Subcutaneous adipose tissue (tissue), 4 donors: ENCODE data around the gene VRTN. TPM values are rescaled to one million over a fixed set of nuclear protein-coding genes. Genes with fewer than 3 reads are reported as not detected.

ENCODE experiments used
- total RNA-seq, 4 donors: library from RNA; depleted of rRNA; stranded (reverse); fragments of >200 nt; gene quantifications; one replicate each; pipeline ENCODE4 v1.1.0, GENCODE V29; 2016
- TF ChIP-seq, protein P1 (sequence below): fragments of 450-650 bp; IDR thresholded peaks from one replicate; pipeline ENCODE4 v1.5.1; 2016; ENCODE audit warnings: low read depth, mild to moderate bottlenecking, control low read depth, antibody characterized with exemption, moderate library complexity

VRTN gene
- total RNA-seq, 4 donors from 2014 or later: not detected

DNA sequence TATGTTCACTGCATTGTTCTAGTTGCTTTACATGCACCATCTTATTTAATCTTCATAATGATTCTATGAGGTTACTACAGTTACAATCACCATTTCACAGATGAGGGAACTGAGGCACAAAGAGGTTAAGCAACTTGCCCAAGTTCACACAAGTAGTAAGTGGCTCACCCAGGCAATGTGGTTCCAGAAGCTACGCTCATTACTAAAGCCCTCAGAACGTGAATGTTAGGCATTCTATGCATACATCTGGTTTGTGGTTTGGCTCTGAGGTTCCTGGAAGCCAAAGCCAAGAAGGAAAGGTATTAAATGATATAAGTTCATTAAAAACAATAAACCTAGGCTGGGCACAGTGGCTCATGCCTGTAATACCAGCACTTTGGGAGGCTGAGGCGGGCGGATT is 14.4 kb upstream of the VRTN start:
- TF ChIP-seq, protein P1, sequence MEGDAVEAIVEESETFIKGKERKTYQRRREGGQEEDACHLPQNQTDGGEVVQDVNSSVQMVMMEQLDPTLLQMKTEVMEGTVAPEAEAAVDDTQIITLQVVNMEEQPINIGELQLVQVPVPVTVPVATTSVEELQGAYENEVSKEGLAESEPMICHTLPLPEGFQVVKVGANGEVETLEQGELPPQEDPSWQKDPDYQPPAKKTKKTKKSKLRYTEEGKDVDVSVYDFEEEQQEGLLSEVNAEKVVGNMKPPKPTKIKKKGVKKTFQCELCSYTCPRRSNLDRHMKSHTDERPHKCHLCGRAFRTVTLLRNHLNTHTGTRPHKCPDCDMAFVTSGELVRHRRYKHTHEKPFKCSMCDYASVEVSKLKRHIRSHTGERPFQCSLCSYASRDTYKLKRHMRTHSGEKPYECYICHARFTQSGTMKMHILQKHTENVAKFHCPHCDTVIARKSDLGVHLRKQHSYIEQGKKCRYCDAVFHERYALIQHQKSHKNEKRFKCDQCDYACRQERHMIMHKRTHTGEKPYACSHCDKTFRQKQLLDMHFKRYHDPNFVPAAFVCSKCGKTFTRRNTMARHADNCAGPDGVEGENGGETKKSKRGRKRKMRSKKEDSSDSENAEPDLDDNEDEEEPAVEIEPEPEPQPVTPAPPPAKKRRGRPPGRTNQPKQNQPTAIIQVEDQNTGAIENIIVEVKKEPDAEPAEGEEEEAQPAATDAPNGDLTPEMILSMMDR: no peak

DNA sequence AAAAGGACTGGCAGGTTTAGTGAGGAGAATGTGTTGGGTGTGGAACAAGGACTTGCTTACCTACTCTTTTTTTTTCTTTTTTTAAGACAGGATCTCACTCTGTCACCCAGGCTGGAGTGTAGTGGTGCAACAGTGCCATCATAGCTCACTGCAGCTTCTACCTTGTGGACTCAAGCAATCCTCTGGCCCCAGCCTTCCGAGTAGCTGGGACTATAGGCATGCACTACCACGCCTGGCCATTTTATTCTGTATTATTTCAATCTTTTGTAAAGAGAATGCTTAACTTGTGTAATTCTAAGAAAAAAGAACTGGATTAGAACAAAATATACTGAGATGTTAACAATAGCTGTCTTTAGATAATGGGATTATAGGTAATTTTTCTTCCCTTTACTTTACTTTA is 1.9 kb upstream of the VRTN start:
- TF ChIP-seq, protein P1: no peak

DNA sequence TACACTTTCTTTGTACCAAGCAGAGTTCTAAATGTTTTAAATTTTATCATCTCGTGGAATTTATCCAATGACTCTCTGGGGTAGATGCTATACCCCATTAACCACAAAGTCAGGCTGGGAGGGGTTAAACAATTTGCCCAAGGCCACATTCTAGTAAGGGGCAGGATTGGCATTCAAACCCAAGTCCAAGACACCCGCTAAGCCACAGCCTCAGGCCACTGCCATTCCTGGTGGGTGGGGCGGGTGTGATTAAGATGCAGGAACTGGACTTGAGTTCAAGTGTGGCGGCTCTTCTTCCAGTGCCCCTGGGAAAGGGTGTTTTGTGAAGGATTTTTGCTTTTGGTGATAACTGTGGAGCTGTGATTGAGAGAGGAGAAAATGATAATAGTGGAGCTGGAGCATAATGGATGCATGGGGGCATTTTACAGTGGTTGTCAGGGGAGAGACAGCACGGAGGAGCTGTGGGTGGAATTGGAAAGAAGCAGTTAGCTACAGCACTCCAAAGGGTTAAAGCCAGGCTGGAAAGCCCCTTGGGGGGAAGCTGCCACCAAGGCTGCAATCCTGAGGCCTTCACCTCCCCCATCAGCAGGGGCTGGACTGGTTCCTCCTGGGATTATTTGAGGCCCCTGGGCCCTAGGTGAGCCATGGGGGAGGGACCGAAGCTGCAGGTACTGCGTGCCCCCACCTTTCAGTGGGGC is 1.0 kb upstream of the VRTN start:
- TF ChIP-seq, protein P1: no peak

DNA sequence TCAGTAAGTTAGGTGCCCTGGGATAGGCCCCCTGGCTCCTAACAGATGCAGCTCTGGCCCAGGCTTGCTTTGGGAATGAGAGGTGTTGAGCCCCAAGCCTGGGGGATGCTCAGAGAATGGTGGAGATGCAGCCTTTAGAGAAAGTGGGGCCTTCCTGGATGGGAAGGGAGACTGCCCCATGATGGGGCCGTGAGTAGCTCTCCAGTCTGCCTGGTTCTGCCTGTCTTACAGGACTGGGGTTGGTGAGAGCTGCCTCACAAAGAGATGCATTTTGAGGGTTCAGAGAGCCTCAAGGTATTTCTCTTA is 523 bp upstream of the VRTN start:
- TF ChIP-seq, protein P1: no peak

DNA sequence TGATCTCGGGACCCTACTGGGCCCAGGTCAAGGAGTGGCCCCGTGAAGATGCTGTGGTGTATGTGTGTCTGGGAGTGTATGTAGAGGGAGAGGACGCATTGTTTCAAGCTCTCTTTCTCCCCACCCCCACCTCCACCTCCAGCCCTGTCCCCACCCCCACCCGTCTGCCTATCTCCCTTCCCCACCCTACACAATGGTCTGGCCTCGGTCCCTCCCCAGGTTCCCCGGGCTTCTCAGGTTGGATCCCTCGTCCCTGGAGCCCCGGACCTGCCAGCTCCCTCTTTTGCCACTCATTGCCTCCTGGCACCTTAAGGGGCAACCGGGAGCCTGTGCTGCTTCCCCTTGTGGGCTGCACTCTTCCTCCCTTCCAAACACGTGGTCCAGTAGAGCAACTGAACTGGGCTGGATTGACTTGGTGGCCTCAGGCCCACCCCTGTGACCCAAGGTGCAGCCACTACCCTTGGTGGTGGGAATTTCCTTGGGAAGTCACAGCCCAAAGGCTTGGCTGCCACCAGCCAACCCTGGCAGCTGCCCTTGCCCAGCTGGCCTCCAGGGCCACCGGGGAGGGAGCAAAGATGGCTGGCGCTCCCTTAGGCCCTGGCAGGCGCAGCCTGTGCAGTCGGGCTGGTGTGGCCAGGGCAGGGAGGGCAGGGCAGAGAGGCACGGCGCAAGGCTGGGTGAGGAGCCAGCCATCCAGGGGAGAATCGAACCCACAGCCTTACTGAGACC is 628 bp downstream of the VRTN start:
- TF ChIP-seq, protein P1: no peak

DNA sequence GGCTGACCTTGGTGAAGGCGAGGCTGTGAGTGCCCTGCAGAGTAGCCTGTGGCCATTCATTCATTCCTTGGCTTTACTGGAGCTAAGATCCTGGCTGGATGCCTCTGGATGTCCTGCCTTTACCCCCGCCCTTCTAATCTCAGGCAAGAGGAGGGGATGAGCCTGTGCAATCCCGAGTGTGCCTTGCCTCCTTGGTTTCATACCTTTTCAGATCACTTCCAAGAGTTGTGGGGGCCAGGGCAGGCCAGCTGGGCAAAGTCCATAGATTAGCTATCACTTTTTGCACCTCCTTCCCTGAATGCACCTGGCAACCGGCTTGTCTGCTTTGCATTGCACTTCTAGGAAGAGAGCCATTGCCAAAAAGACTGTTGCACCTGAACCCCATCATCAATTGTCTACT is 1.5 kb downstream of the VRTN start:
- TF ChIP-seq, protein P1: no peak

DNA sequence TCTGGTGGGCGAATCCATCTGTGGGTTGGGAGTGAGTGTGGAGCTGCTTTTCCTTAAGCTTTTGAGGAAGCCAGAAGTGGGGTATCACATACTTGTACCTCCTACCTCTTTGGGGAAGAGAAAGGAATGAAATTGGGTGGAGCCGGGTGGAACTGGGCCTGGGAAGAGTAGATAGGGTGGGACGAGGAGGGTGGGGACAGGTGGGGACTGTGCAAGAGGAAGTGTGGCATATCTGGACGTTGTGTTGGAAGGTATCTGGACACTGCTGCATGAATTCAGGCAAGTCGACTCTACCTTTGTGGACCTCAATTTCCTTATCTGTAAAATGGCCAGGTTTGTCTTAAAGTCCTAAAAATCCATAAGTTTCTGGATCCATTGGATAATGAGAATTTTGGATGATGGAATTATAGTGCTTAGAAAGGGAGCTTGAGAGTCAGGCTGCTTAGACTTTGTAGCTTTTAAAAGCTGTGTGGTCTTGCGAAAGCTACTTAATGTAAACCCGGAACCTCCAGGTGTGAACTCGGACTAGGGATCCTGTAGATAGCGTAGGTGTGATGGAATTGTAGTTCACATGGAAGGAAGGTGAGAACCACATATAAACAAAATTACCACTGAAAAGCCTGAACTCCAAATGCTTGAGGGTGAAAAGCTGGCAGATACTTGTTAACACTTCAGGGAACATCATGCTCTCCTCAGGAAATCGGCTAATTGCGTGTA is 2.1 kb downstream of the VRTN start:
- TF ChIP-seq, protein P1: no peak
